NCI-H128 (cell line): Measurements from ENCODE around the gene PRR5L.

ENCODE experiments used
- DNase-seq: peaks from one replicate; lab custom pipeline; 2025; ENCODE audit not compliant: unreplicated experiment; lab: John Stamatoyannopoulos, UW

PRR5L gene

GRCh38 chr11:36278531-36279282, 17.4 kb upstream of the PRR5L start:
- DNase-seq: no peak

- no peak for DNase-seq
These were observed 15.6 kb upstream of the PRR5L start for GRCh38 chr11:36280531-36280930.

DNA sequence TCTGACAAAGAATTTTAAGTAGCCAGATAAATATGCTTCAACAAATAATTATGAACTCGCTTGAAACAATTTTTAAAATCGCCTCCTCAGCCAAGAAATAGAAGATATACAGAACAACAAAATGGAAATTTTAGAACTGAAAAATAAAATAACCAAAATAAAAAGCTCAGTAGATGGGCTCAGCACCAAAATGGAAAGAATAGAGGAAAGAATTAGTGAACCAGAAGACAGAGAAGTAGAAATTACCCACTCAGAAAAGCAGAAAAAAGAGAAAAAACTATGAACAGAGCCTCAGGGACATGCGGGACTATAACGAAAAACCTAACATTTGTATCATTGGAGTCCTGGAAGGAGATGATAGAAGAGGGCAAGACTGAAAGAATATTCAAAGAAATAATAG, 14.2 kb upstream of the PRR5L start:
- no peak for DNase-seq

- DNase-seq: no peak
These were observed 13.2 kb upstream of the PRR5L start for GRCh38 chr11:36282926-36283325.

GRCh38 chr11:36288442-36289225, 7.5 kb upstream of the PRR5L start:
- DNase-seq: no peak

- peak; percentile 78 for DNase-seq
These were observed 6.7 kb upstream of the PRR5L start, which contains the start of gene COMMD9 for GRCh38 chr11:36289226-36289852. COMMD9 (minus strand) TSS chr11:36289424; CDS start chr11:36289412, 12 bp downstream.

DNA sequence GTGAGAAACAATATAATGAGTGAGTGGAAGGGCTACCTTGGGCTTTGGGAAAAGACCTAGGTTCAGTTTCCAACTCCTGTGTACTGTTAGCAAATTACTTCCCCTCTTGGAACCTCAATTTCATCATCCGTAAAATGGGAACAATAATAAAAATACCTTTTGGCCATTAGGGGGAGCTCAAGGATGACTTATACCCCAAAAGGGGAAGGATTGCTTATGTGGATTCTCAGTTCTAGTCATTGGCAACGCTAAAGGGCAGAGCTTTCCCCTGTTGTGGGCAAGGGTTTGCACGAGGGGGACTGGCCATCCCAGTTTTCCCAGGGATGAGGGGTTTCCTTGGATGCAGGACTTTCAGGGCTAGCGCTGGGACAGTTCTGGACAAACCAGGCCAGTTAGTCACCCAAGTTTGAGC, 3.8 kb upstream of the PRR5L start:
- DNase-seq: no peak

GRCh38 chr11:36296884-36297543, 926 bp downstream of the PRR5L start:
- no peak for DNase-seq

GRCh38 chr11:36300650-36301049, 4.6 kb downstream of the PRR5L start:
- DNase-seq: no peak

DNA sequence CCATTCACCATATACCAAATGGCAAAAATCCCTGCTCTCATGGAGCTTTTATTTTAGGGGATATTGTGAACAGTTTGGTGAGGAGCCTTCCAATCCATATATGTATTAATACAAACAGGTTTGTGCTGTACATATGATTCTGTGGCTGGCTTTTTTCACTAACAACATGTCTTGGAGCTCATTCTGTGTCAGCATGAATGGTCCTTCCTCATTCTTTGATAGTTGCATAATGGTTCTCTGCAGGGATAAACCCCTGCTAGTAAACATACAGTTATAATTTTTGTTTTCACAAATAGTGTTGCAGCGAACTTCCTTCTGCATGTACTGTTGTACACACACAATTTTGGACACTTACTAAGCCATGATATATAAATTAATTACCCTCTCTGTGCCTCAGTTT, 8.3 kb downstream of the PRR5L start:
- DNase-seq: no peak

DNA sequence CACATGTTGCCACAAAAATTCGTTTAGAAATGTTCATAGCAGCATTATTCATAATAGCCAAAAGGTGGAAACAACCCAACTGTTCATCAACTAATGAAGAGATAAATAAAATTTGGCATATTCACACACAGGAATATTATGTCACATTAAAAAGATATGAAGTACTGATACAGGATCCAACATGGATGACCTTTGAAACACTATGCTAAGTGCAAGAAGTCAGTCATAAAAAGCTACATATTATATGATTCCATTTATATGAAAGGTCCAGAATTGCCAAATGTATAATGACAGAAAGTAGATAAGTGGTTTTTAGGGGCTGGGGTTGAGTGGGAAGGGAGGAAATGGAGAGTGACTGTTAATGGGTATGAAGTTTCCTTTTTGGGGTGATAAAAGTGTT, 9.0 kb downstream of the PRR5L start:
- no peak for DNase-seq

- DNase-seq: no peak
These were observed 10.8 kb downstream of the PRR5L start for GRCh38 chr11:36306888-36307287.

DNA sequence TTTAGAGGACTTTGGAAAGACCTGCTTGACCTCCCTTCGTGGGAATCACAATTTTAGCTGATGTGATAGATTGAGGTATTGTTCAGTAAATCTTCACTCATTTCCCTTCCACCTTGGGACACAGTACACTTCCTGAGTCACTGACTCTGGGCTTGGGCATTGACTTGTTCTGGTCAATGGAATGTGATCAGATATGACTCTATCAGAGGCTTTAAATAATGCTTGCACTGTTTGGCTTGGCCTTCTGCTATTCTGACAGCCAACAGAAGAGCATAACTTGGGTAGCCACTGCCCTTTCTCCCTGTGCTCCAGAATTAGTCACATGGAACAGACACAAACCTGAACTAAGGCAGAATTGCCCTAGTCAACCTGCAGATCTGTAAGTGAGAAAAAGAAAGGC, 12.5 kb downstream of the PRR5L start:
- no peak for DNase-seq

DNA sequence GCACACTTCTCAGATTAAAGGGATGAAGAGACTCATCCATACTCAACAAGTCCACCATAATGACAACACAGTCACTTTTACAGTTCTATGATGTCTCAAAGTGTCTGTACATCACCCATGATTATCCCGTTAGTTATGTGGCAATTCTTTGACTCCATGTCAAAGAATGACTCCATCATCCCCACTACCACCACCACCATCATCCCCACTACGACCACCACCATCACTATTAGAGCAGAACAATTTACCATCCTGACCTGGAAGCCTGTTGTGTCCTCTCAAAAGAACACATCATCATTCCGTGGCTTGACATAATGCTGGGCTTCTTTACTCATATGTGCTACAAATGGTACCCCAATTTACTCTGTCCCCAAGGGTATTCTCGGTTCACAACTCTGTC, 13.7 kb downstream of the PRR5L start:
- DNase-seq: no peak

- DNase-seq: no peak
These were observed 16.0 kb downstream of the PRR5L start for GRCh38 chr11:36311926-36312595.

DNA sequence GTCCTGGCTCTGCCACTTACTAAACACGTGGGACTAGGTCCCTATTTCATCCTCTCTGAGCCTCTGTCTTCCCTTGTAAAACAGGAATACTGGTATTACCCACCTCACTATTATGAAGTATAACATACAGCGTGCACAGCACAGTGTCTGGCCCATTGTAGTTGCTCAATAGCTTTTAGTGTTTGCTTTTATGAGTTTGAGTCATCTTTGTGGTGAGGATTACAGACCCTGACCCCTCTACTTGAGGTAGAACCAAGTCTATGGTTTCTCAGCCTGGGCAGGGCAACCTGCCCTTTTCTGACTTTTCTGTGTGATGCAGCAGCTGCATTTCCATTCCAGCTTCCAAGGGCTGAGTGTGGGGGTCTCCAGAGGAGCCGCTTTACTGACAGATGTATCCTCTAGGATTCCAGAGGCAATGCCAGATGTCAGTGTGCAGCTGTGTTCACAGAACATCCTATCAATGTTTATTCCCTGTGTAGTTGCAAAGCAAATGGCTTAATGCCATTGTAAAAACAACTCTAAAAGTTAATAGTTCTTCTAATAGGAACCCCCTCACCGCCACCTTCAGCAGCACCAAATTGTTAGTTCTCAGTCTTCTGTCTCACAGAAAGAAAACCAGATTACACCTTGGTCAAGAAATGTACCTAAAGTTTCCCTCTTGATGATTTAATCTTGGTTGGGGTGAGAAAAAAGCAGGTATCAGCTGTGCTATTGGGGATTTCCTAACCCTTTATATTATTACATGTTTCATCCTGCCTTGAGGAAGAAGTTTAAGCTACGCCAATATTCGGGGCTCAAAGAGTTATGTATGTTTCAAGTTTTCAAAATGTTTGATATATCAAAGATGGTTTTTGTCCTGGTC, 16.8 kb downstream of the PRR5L start:
- no peak for DNase-seq

- DNase-seq: no peak
These were observed 17.8 kb downstream of the PRR5L start for GRCh38 chr11:36313750-36314433.

GRCh38 chr11:36314434-36314767, 18.3 kb downstream of the PRR5L start:
- no peak for DNase-seq

GRCh38 chr11:36316049-36316448, 20.0 kb downstream of the PRR5L start:
- DNase-seq: no peak
